Ishikawa (cell line): ENCODE data around the gene SIX5.

Source experiments
- CEBPB ChIP-seq: IDR thresholded peaks from 2 replicates; pipeline ENCODE4 v1.6.1; 2012
- CREB1 ChIP-seq: IDR thresholded peaks from 2 replicates; pipeline ENCODE4 v1.6.1; 2012; ENCODE audit warnings: low read depth
- EGR1 ChIP-seq: IDR thresholded peaks from 2 replicates; pipeline ENCODE4 v1.6.1; 2012
- EP300 ChIP-seq: IDR thresholded peaks from 2 replicates; pipeline ENCODE4 v1.6.1; 2012; ENCODE audit warnings: borderline replicate concordance
- FOXM1 ChIP-seq: IDR thresholded peaks from 2 replicates; pipeline ENCODE4 v1.6.1; 2012; ENCODE audit warnings: low read depth, borderline replicate concordance
- NFIC ChIP-seq: IDR thresholded peaks from 2 replicates; pipeline ENCODE4 v1.6.1; 2012
- RAD21 ChIP-seq: IDR thresholded peaks from 2 replicates; pipeline ENCODE4 v1.6.1; 2012; ENCODE audit warnings: low read depth
- REST ChIP-seq: IDR thresholded peaks from 2 replicates; pipeline ENCODE4 v1.6.1; 2012; ENCODE audit warnings: low read depth, mild to moderate bottlenecking
- TAF1 ChIP-seq: IDR thresholded peaks from 2 replicates; pipeline ENCODE4 v1.6.1; 2012; ENCODE audit warnings: low read depth, mild to moderate bottlenecking
- TCF12 ChIP-seq: IDR thresholded peaks from 2 replicates; pipeline ENCODE4 v1.6.1; 2012; ENCODE audit warnings: low read depth
- TEAD4 ChIP-seq: IDR thresholded peaks from 2 replicates; pipeline ENCODE4 v1.6.1; 2012
- USF1 ChIP-seq: IDR thresholded peaks from 2 replicates; pipeline ENCODE4 v1.6.1; 2012
- YY1 ChIP-seq: IDR thresholded peaks from 2 replicates; pipeline ENCODE4 v1.6.1; 2012; ENCODE audit warnings: low read depth
- ZBTB7A ChIP-seq: IDR thresholded peaks from 2 replicates; pipeline ENCODE4 v1.6.1; 2012; ENCODE audit warnings: low read depth
- TF ChIP-seq, protein P1 (sequence below): IDR thresholded peaks from 2 replicates; pipeline ENCODE4 v1.6.1; 2012

Gene SIX5

GRCh38 chr19:45772912-45773311 lies 3.9 kb upstream of the SIX5 start:
- TF ChIP-seq YY1 (no peak), RAD21 (no peak), USF1 (no peak), TAF1 (no peak), TEAD4 (no peak), REST (no peak), ZBTB7A (no peak), NFIC (no peak), EGR1 (no peak), TCF12 (no peak), CREB1 (no peak), CEBPB (no peak), FOXM1 (no peak), EP300 (no peak)
- TF ChIP-seq, protein P1, sequence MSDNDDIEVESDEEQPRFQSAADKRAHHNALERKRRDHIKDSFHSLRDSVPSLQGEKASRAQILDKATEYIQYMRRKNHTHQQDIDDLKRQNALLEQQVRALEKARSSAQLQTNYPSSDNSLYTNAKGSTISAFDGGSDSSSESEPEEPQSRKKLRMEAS = no peak

DNA sequence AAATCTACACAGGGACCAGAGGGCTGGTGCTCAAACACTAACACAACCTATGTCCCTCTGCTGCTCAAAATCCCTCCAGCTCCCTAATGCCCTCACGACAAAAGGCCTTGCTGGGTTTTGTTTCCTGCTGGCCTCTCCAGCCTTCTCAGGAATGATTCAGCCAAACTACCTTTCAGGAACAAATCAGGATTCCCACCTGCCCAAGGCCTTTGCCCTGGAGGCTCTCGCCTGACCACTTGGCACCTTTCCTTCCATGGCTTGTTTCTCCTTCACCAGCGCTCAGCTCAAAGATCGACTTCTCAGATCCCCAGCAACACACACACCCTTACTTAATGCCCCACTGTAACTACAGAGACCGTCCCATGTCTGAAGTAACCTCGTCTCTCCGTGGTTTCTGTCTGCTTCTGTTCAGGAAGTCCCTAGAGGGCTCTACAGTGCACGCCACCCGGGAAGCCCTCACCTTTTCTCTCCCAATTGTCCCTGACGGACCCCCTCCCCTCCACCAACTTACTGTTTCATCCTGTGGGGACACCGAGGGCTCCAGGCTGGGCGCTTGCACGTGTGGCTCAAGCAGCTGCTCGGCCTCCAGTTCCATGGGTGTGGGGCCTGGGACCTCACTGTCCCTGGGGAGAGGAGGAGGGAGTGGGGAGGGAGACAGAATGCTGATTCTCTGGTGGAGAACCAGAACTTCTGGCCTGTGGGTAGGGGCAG lies 3.2 kb upstream of the SIX5 start:
- TF ChIP-seq FOXM1 = no peak
- TF ChIP-seq EGR1 = no peak
- TF ChIP-seq TEAD4 = no peak
- no peak for TF ChIP-seq EP300
- no peak for TF ChIP-seq USF1
- no peak for TF ChIP-seq TCF12
- no peak for TF ChIP-seq NFIC
- no peak for TF ChIP-seq REST
- TF ChIP-seq YY1 = no peak
- TF ChIP-seq ZBTB7A = no peak
- TF ChIP-seq, protein P1 = no peak
- TF ChIP-seq CEBPB = no peak
- no peak for TF ChIP-seq RAD21
- TF ChIP-seq CREB1 = no peak
- no peak for TF ChIP-seq TAF1

- TF ChIP-seq FOXM1 = no peak
- no peak for TF ChIP-seq CREB1
- TF ChIP-seq EP300 = no peak
- TF ChIP-seq, protein P1 = no peak
- no peak for TF ChIP-seq RAD21
- no peak for TF ChIP-seq YY1
- no peak for TF ChIP-seq CEBPB
- no peak for TF ChIP-seq ZBTB7A
- no peak for TF ChIP-seq TCF12
- no peak for TF ChIP-seq REST
- TF ChIP-seq NFIC = no peak
- no peak for TF ChIP-seq TAF1
- TF ChIP-seq EGR1 = no peak
- TF ChIP-seq TEAD4 = no peak
- no peak for TF ChIP-seq USF1
Observed at GRCh38 chr19:45771311-45771933, 2.4 kb upstream of the SIX5 start.
